ENCODE results near the gene KCNMB2.

Gene KCNMB2

DNA sequence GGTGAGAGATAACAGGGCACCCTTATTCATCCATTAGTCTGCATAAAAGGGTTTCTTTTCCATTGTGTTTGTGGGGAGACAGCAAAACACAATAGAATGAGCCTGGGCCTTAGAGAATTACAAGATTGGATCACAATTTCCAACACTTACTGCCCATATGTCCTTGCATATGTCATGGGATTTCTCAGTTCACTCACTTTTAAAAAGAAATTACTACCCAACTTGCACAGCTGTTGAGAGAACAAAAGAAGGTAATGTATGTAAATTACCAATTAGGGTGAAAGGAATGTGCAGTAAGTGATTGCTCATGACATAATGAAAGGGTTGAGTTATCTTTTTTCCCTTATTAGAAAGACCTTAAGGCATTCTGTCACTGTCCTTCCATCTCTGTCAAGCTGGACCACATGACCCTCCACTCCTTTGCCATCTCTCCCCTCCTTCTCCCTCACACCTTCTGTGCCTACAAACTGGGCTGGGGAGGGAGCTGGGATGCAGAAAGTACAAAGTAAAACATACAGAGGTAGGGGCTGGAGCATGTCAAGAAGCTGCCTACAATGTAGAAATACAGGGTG lies 291.1 kb downstream of the KCNMB2 start:
- intact Hi-C loops (cut with DNase I; ENCODE audit: low total_unique reads) = no loop called here
- Histone ChIP-seq H3K36me3 (no peaks in the 10 kb centered on the region), H3K4me3 (no peak overlapping the region), H3K27me3 (no peaks in the 10 kb centered on the region), H3K9me3 (no peaks in the 10 kb centered on the region), H3K27ac (no peak overlapping the region), H3K4me1 (peaks cover 0 to 24% (median 3%) of the 10 kb centered on the region in 4 donors)
- TF ChIP-seq, protein P1, sequence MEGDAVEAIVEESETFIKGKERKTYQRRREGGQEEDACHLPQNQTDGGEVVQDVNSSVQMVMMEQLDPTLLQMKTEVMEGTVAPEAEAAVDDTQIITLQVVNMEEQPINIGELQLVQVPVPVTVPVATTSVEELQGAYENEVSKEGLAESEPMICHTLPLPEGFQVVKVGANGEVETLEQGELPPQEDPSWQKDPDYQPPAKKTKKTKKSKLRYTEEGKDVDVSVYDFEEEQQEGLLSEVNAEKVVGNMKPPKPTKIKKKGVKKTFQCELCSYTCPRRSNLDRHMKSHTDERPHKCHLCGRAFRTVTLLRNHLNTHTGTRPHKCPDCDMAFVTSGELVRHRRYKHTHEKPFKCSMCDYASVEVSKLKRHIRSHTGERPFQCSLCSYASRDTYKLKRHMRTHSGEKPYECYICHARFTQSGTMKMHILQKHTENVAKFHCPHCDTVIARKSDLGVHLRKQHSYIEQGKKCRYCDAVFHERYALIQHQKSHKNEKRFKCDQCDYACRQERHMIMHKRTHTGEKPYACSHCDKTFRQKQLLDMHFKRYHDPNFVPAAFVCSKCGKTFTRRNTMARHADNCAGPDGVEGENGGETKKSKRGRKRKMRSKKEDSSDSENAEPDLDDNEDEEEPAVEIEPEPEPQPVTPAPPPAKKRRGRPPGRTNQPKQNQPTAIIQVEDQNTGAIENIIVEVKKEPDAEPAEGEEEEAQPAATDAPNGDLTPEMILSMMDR (IDR thresholded peaks at IDR 0.05) = no peak
- DNase-seq = no peak

GRCh38 chr3:178833695-178834094 lies 297.5 kb downstream of the KCNMB2 start:
- TF ChIP-seq, protein P1 (IDR thresholded peaks at IDR 0.05) = no peak
- no peaks in the 10 kb centered on the region for H3K36me3 ChIP-seq
- H3K27ac ChIP-seq = no peak overlapping the region
- intact Hi-C loops (cut with DNase I; ENCODE audit: low total_unique reads) = no loop called here
- no peaks in the 10 kb centered on the region for H3K4me1 ChIP-seq
- no peaks in the 10 kb centered on the region for H3K9me3 ChIP-seq
- DNase-seq = no peak
- H3K27me3 ChIP-seq = no peaks in the 10 kb centered on the region
- no peak overlapping the region for H3K4me3 ChIP-seq

GRCh38 chr3:178835033-178835432 lies 298.8 kb downstream of the KCNMB2 start:
- intact Hi-C loops (cut with DNase I; ENCODE audit: low total_unique reads) = no loop called here
- no peaks in the 10 kb centered on the region for H3K4me1 ChIP-seq
- H3K9me3 ChIP-seq = no peaks in the 10 kb centered on the region
- no peak for DNase-seq
- TF ChIP-seq, protein P1 (IDR thresholded peaks at IDR 0.05) = no peak
- H3K27ac ChIP-seq = no peak overlapping the region
- H3K4me3 ChIP-seq = no peak overlapping the region
- no peaks in the 10 kb centered on the region for H3K27me3 ChIP-seq
- no peaks in the 10 kb centered on the region for H3K36me3 ChIP-seq

DNA sequence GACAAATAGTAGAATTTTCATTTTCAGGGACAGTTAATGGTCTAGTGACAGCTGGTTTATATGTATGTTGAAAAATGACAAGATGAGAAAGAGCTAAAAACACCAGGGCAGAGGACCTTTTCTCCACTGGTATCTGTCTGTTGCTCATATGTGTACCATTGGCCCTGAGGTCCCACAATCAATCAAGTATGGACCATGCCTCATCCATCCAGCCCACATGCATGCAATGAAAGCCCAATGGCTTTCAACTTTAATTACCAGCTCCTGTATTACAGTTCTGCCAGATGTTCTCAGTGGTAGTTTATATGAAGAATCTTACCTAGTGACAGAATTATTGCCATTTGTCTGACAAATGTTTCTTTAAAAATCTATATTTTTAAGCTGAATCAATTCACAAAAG lies 301.3 kb downstream of the KCNMB2 start:
- DNase-seq = no peak
- intact Hi-C loops (cut with DNase I; ENCODE audit: low total_unique reads) = no loop called here

GRCh38 chr3:178840586-178840985 lies 304.4 kb downstream of the KCNMB2 start:
- no peak overlapping the region for H3K27ac ChIP-seq
- TF ChIP-seq, protein P1 (IDR thresholded peaks at IDR 0.05) = no peak
- H3K36me3 ChIP-seq = no peaks in the 10 kb centered on the region
- no peak overlapping the region for H3K4me3 ChIP-seq
- H3K9me3 ChIP-seq = no peaks in the 10 kb centered on the region
- H3K27me3 ChIP-seq = no peaks in the 10 kb centered on the region
- no peak for DNase-seq
- intact Hi-C loops (cut with DNase I; ENCODE audit: low total_unique reads) = no loop called here
- peaks cover 0 to 9% (median 1%) of the 10 kb centered on the region in 4 donors for H3K4me1 ChIP-seq

More for the DNA sequence above, 301.3 kb downstream of the KCNMB2 start:
- Histone ChIP-seq H3K9me3 (no peaks in the 10 kb centered on the region), H3K4me1 (no peaks in the 10 kb centered on the region), H3K36me3 (no peaks in the 10 kb centered on the region), H3K27ac (no peak overlapping the region), H3K27me3 (no peaks in the 10 kb centered on the region), H3K4me3 (no peak overlapping the region)
- TF ChIP-seq, protein P1 (IDR thresholded peaks at IDR 0.05) = no peak

DNA sequence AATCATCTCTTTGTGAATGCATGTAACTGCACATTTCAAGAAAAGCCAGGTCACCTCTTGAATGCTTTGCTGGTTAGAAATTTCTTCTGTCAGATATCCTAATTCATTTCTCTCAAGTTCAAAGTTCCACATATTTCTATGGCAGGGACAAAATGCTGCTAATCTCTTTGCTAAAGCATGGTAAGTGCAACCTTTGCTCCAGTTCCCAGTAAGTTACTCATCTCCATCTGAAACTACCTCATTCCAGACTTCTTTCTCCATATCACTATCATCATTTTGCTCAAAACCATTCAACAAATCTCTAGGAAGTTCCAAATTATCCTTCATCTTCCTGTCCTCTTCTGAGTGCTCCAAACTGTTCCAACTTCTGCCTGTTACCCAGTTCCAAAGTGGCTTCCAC lies 304.8 kb downstream of the KCNMB2 start:
- Histone ChIP-seq H3K4me3 (no peak overlapping the region), H3K36me3 (no peaks in the 10 kb centered on the region), H3K27me3 (no peaks in the 10 kb centered on the region), H3K9me3 (no peaks in the 10 kb centered on the region), H3K4me1 (peaks cover 0 to 13% (median 4%) of the 10 kb centered on the region in 4 donors), H3K27ac (no peak overlapping the region)
- intact Hi-C loops (cut with DNase I; ENCODE audit: low total_unique reads) = no loop called here
- DNase-seq = no peak
- TF ChIP-seq, protein P1 (IDR thresholded peaks at IDR 0.05) = no peak

Measured in tibial artery (tissue), 4 donors.